BE2C (cell line): Measurements from ENCODE around the gene PLEKHB2.
A peak's percentile ranks its signal among the peaks of the same experiment; 100 is the strongest.
"Not testable (repeated sequence)": the region's sequence is repeated elsewhere in the genome, so short reads cannot be mapped to it uniquely, and the experiment has no call there.

Experiments
- DNase-seq: peaks from one replicate; pipeline ENCODE4 v3.0.0-alpha.2; 2020
- H3K27me3 ChIP-seq: fragments of 250-450 bp; sonication (Bioruptor Pico); 2 replicates; pipeline ENCODE4 v1.5.1; 2020; ENCODE audit warnings: mild to moderate bottlenecking
- H3K36me3 ChIP-seq: fragments of 250-450 bp; sonication (Bioruptor Pico); 2 replicates; pipeline ENCODE4 v1.5.1; 2020; ENCODE audit warnings: mild to moderate bottlenecking
- H3K4me1 ChIP-seq: fragments of 250-450 bp; sonication (Bioruptor Pico); 2 replicates; pipeline ENCODE4 v1.5.1; 2020
- H3K4me3 ChIP-seq: 2 replicates; pipeline ENCODE4 v1.5.1; 2011; ENCODE audit warnings: low read depth, low read length
- H3K9me3 ChIP-seq: fragments of 250-450 bp; sonication (Bioruptor Pico); 2 replicates; pipeline ENCODE4 v1.5.1; 2020
- TF ChIP-seq, protein P1 (sequence below): IDR thresholded peaks from 2 replicates; pipeline ENCODE4 v1.5.1; 2012; ENCODE audit warnings: mild to moderate bottlenecking, low read depth, low read length

Gene PLEKHB2

DNA sequence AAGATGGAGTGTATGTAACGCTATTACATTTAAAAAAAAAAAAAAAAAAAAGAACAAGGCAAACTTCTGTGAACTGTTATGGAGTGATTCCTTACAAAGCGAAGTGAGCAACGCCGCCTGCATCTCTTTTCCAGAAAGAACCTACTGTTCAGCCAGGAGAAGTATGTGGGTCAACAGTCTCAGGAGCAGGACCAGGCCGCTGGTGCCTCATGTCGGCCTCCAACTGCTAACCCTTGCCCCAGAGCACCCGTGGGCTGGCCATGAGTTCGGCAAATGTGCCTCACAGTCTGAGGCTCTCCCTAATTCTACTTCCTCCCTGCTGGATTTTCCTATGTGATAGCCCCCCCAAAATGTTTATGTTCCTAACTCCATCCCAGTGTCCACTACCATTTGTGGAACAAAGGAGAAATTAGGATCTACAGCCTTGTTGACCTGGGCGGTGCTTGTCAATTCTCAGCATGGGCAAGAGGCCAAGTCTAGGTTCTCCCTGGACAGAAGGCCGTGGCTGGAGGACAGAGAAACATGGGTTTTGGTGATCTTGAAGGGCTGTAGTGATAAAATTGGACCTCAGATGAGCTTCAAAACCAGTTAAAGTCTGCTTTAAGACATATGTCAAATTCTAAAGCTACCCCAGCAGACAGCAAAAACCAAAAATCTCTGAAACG, 27.8 kb upstream of the PLEKHB2 start:
- DNase-seq, result no peak
- H3K4me3 ChIP-seq, result no peak overlapping the region
- peaks cover 20% of the 10 kb centered on the region for H3K36me3 ChIP-seq
- no peaks in the 10 kb centered on the region for H3K9me3 ChIP-seq
- H3K4me1 ChIP-seq, result no peaks in the 10 kb centered on the region
- H3K27me3 ChIP-seq, result no peaks in the 10 kb centered on the region
- TF ChIP-seq, protein P1, sequence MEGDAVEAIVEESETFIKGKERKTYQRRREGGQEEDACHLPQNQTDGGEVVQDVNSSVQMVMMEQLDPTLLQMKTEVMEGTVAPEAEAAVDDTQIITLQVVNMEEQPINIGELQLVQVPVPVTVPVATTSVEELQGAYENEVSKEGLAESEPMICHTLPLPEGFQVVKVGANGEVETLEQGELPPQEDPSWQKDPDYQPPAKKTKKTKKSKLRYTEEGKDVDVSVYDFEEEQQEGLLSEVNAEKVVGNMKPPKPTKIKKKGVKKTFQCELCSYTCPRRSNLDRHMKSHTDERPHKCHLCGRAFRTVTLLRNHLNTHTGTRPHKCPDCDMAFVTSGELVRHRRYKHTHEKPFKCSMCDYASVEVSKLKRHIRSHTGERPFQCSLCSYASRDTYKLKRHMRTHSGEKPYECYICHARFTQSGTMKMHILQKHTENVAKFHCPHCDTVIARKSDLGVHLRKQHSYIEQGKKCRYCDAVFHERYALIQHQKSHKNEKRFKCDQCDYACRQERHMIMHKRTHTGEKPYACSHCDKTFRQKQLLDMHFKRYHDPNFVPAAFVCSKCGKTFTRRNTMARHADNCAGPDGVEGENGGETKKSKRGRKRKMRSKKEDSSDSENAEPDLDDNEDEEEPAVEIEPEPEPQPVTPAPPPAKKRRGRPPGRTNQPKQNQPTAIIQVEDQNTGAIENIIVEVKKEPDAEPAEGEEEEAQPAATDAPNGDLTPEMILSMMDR, result no peak

DNA sequence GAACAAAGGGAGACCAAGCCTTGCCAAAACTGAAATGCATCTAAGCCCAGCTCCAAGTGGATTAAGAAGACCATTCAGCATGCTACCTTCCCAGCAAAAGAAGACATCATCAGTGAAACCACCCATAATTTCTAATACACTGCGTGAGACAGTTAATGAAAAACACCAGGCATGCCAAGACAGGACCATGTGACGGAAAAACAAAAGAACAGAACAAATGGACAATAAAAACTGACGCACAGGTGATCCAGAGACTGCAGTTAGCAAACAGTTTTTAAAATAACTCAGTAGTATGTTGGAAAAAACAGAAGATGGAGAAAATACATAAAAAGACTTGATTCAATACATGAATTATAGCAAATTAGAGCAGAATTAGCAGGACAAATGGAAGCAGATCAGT, 27.2 kb upstream of the PLEKHB2 start:
- Histone ChIP-seq H3K4me1 (no peaks in the 10 kb centered on the region), H3K9me3 (no peaks in the 10 kb centered on the region), H3K36me3 (peaks cover 20% of the 10 kb centered on the region), H3K27me3 (no peaks in the 10 kb centered on the region), H3K4me3 (no peak overlapping the region)
- TF ChIP-seq, protein P1, result no peak
- DNase-seq, result no peak

DNA sequence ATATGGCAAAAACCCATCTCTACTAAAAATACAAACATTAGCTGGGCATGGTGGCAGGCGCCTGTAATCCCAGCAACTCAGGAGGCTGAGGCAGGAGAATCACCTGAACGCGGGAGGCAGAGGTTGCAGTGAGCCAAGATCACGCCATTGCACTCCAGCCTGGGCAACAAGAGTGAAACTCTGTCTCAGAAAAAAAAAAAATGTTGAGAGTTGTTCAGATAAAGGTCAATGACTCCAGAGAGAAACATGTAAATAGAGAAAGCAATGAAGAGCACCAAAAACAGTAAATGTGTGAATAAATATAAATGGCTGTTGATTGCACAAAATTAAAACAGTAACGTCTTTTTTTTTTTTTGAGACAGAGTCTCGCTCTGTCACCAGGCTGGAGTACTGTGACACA, 25.2 kb upstream of the PLEKHB2 start:
- H3K27me3 ChIP-seq, H3K4me1 ChIP-seq, DNase-seq, H3K4me3 ChIP-seq, H3K9me3 ChIP-seq: not testable (repeated sequence)
- H3K36me3 ChIP-seq, result peaks cover 18% of the 10 kb centered on the region

DNA sequence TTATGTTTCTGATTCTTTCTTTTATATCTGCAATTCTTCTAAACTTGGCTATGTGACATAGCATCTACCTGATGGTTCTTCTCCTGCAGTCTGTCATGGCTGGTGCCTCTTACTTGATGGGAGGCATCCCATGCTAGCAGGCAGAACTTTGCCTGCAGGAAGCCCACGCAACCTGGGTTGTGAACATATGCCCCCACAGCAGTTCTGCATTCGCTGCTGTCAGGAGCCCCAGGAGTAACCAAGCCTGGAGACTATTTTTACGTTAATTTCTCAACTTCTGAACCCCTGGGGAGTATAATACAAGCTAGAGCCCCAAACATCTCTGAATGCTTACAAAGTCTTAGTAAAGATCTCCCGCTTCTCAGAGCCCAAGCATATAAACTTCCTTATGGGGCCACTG, 23.9 kb upstream of the PLEKHB2 start:
- Histone ChIP-seq H3K36me3 (peaks cover 12% of the 10 kb centered on the region), H3K4me3 (no peak overlapping the region), H3K9me3 (no peaks in the 10 kb centered on the region), H3K4me1 (no peaks in the 10 kb centered on the region), H3K27me3 (no peaks in the 10 kb centered on the region)
- no peak for DNase-seq
- TF ChIP-seq, protein P1, result no peak

DNA sequence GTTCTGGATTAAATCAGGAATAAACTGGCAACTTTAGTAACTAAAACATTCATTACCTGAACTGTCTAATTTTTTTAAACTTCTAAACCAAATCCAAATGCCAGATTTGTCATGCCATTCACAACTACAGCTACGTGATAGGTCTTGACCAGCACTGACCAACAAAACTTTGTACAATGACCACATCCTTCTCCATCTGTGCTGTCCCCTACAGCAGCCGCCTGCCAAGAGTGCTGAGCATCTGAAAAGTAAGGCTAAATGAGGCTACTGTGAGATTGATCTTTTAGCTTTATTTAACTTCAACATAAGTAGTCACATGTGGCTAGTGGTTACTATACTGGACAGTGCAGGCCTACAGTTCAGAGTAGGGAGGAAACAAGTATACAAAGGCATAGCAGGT, 19.5 kb upstream of the PLEKHB2 start:
- Histone ChIP-seq H3K4me1 (no peaks in the 10 kb centered on the region), H3K27me3 (no peaks in the 10 kb centered on the region), H3K9me3 (no peaks in the 10 kb centered on the region), H3K36me3 (peaks cover 10% of the 10 kb centered on the region), H3K4me3 (no peak overlapping the region)
- no peak for DNase-seq
- TF ChIP-seq, protein P1, result no peak

DNA sequence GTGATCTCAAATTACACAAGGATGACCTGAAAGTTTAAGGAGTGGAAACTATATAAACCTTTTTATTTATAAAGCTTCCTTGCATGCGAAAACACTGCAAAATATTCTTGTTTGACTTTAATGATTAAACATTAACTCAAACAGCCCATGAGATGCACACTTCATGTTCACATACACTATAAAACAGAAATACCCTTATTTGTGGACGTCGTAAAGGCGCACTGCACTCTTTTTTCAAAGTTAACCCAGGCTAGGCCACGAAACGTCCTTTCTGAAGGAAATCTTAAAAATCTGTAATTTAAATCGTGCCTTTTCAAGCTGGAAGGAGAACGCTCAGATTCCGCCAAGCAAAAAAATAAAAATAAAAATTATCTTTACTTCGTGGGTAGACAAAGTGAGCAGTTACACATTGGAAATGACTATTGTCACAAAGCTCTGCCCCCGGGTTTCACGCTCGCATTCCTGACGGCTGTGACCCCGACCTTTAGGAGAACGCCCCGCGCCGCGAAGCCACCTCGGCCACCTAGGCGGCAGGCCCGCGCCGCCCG, 12.6 kb upstream of the PLEKHB2 start:
- Histone ChIP-seq H3K9me3 (no peaks in the 10 kb centered on the region), H3K4me3 (peak overlapping the region; percentile 70), H3K27me3 (no peaks in the 10 kb centered on the region), H3K4me1 (no peaks in the 10 kb centered on the region), H3K36me3 (peaks cover 4% of the 10 kb centered on the region)
- TF ChIP-seq, protein P1, result no peak
- no peak for DNase-seq
